Measurements from ENCODE around the gene POLN.
"Not testable (repeated sequence)": the region's sequence is repeated elsewhere in the genome, so short reads cannot be mapped to it uniquely, and the experiment has no call there.

Gene POLN

GRCh38 chr4:2040391-2041238 lies 201.3 kb downstream of the POLN start:
- no peak for DNase-seq (ENCODE audit: low read depth)

- no peak for DNase-seq (ENCODE audit: low read depth)
These were observed 205.1 kb downstream of the POLN start for GRCh38 chr4:2036866-2037265.

- DNase-seq (ENCODE audit: low read depth), result no peak
These were observed 205.6 kb downstream of the POLN start for GRCh38 chr4:2036327-2036726.

- not testable (repeated sequence) for DNase-seq (ENCODE audit: low read depth)
These were observed 210.8 kb downstream of the POLN start for GRCh38 chr4:2031161-2031560.

GRCh38 chr4:2027120-2027519 lies 214.8 kb downstream of the POLN start:
- DNase-seq (ENCODE audit: low read depth), result not testable (repeated sequence)

- DNase-seq (ENCODE audit: low read depth), result no peak
These were observed 216.1 kb downstream of the POLN start for GRCh38 chr4:2025817-2026216.

- DNase-seq (ENCODE audit: low read depth), result no peak
These were observed 217.2 kb downstream of the POLN start for GRCh38 chr4:2024683-2025082.

All from stimulated activated CD8-positive, alpha-beta memory T cell treated with anti-CD3 and anti-CD28 coated beads, Interleukin-4, amount 100 ng/mL, for 24 hours (primary cell).